HepG2 (cell line): Measurements from ENCODE around the gene LRRN4CL. TPM values are rescaled to one million over a fixed set of nuclear protein-coding genes. Genes with fewer than 3 reads are reported as not detected.

ENCODE experiments used
- AKAP8 ChIP-seq: sonication (generic); formaldehyde crosslinking; IDR thresholded peaks from 2 replicates; pipeline ENCODE4 v1.5.1; 2020; ENCODE audit warnings: mild to moderate bottlenecking, missing genetic modification reagents
- BCL6 ChIP-seq: IDR thresholded peaks from 2 replicates; pipeline ENCODE4 v1.6.1; 2016; ENCODE audit warnings: missing genetic modification reagents, missing compliant biosample characterization
- DDIT3 ChIP-seq: sonication (generic); formaldehyde crosslinking; IDR thresholded peaks from 2 replicates; pipeline ENCODE4 v1.4.0; 2020; ENCODE audit warnings: mild to moderate bottlenecking, missing genetic modification reagents
- GMEB1 ChIP-seq: sonication (generic); formaldehyde crosslinking; IDR thresholded peaks from 2 replicates; pipeline ENCODE4 v1.5.1; 2020; ENCODE audit warnings: missing genetic modification reagents, mild to moderate bottlenecking, borderline replicate concordance
- HDAC1 ChIP-seq: sonication (generic); formaldehyde crosslinking; IDR thresholded peaks from 2 replicates; pipeline ENCODE4 v1.5.1; 2020; ENCODE audit warnings: mild to moderate bottlenecking, missing genetic modification reagents
- IKZF4 ChIP-seq: sonication (generic); formaldehyde crosslinking; IDR thresholded peaks from 2 replicates; pipeline ENCODE4 v1.5.1; 2020; ENCODE audit warnings: borderline replicate concordance, mild to moderate bottlenecking, low read depth, missing genetic modification reagents; ENCODE audit errors: not compliant biosample characterization
- KLF15 ChIP-seq: sonication (generic); formaldehyde crosslinking; IDR thresholded peaks from 2 replicates; pipeline ENCODE4 v1.8.1; 2023; ENCODE audit warnings: borderline replicate concordance, mild to moderate bottlenecking, inconsistent platforms, missing genetic modification reagents, mixed read lengths
- NONO ChIP-seq, 2 experiments: fragments of 450-650 bp in 1 of 2; sonication (generic) in 1 of 2; formaldehyde crosslinking in 1 of 2; IDR thresholded peaks in 1 of 2; conservative IDR thresholded peaks in 1 of 2; 2 replicates each; pipeline versions ENCODE4 v1.6.1 to v1.8.0; 2017 to 2022; ENCODE audit warnings: mild to moderate bottlenecking in 1 of 2, missing genetic modification reagents in 1 of 2, moderate library complexity in 1 of 2
- POGZ ChIP-seq: sonication (generic); formaldehyde crosslinking; IDR thresholded peaks from 2 replicates; pipeline ENCODE4 v1.4.0; 2020; ENCODE audit warnings: mild to moderate bottlenecking, missing genetic modification reagents
- RBM22 ChIP-seq: fragments of 200-400 bp; formaldehyde crosslinking; optimal IDR thresholded peaks from 2 replicates; pipeline ENCODE3; 2017; ENCODE audit warnings: mild to moderate bottlenecking, low read length, moderate library complexity
- SOX6 ChIP-seq, 2 experiments: fragments of 450-650 bp in 1 of 2; sonication (generic) in 1 of 2; formaldehyde crosslinking in 1 of 2; IDR thresholded peaks; 2 replicates each; pipeline versions ENCODE4 v1.4.0 to v1.6.1; 2017 to 2020; ENCODE audit warnings: antibody characterized with exemption in 1 of 2, mild to moderate bottlenecking in 1 of 2, missing genetic modification reagents in 1 of 2
- SRSF1 ChIP-seq: fragments of 200-400 bp; formaldehyde crosslinking; optimal IDR thresholded peaks from 2 replicates; pipeline ENCODE3; 2017; ENCODE audit warnings: mild to moderate bottlenecking, low read depth, low read length, moderate library complexity
- STAG1 ChIP-seq: sonication (generic); formaldehyde crosslinking; IDR thresholded peaks from 2 replicates; pipeline ENCODE4 v1.4.0; 2020; ENCODE audit warnings: missing genetic modification reagents
- ZBTB26 ChIP-seq: IDR thresholded peaks from 2 replicates; pipeline ENCODE4 v1.6.1; 2016; ENCODE audit warnings: missing compliant biosample characterization, missing genetic modification reagents, borderline replicate concordance
- ZBTB38 ChIP-seq: sonication (generic); formaldehyde crosslinking; IDR thresholded peaks from 2 replicates; pipeline ENCODE4 v1.5.1; 2020; ENCODE audit warnings: mild to moderate bottlenecking, missing genetic modification reagents
- ZNF260 ChIP-seq: sonication (generic); formaldehyde crosslinking; IDR thresholded peaks from 2 replicates; pipeline ENCODE4 v1.4.0; 2020; ENCODE audit warnings: missing genetic modification reagents, low read depth, mild to moderate bottlenecking, borderline replicate concordance
- ZNF263 ChIP-seq: sonication (generic); formaldehyde crosslinking; IDR thresholded peaks from 2 replicates; pipeline ENCODE4 v1.4.0; 2020; ENCODE audit warnings: missing genetic modification reagents
- ZNF605 ChIP-seq: sonication (generic); formaldehyde crosslinking; IDR thresholded peaks from 2 replicates; pipeline ENCODE4 v1.8.0; 2022; ENCODE audit warnings: mild to moderate bottlenecking, missing genetic modification reagents
- ZNF883 ChIP-seq: sonication (generic); formaldehyde crosslinking; IDR thresholded peaks from 2 replicates; pipeline ENCODE4 v1.5.1; 2020; ENCODE audit warnings: mild to moderate bottlenecking, missing genetic modification reagents; ENCODE audit errors: not compliant biosample characterization
- ZUFSP ChIP-seq: sonication (generic); formaldehyde crosslinking; IDR thresholded peaks from 2 replicates; pipeline ENCODE4 v1.9.0; 2021; ENCODE audit warnings: missing genetic modification reagents, mild to moderate bottlenecking, borderline replicate concordance
- polyA plus RNA-seq, 8 experiments: library from polyadenylated mRNA; depleted of rRNA in 3 of 8; stranded (reverse) in 7 of 8; unstranded in 1 of 8; fragments of >200 nt; fragmentation: Illumina TruSeq in 4 of 8; extraction: Trizol in 4 of 8; gene quantifications; 2 replicates each; pipeline versions ENCODE4 v1.2.1 to v1.2.3, GENCODE V29; 2011 to 2016; ENCODE audit warnings: low read depth in 4 of 8, missing spikeins in 1 of 8, mixed read lengths in 1 of 8; ENCODE audit not compliant: insufficient read depth in 1 of 8
- total RNA-seq, 5 experiments: library from RNA; depleted of rRNA; stranded (reverse); fragments of >200 nt; fragmentation: Illumina TruSeq; extraction: Trizol; gene quantifications; 2 replicates each; pipeline ENCODE4 v1.2.3, GENCODE V29; 2016; ENCODE audit warnings: low read depth in 1 of 5

Gene LRRN4CL
- total and polyA plus RNA-seq, 2 of the 13 experiments (the other 11 are each of a cell fraction or from before 2014, with no cell fraction given) = 0.11 TPM; not detected in 1

GRCh38 chr11:62705880-62706849 lies 16.8 kb upstream of the LRRN4CL start (continued):
- TF ChIP-seq AKAP8 (CRISPR knock-in tag) = peak; percentile 72; the same call in 1 of the 2 replicates
- no peak for TF ChIP-seq SOX6 (IDR thresholded peaks at IDR 0.05)
- peak; percentile 39 for TF ChIP-seq SOX6 (CRISPR knock-in tag; IDR thresholded peaks at IDR 0.05)
- peak; percentile 49 for TF ChIP-seq IKZF4 (CRISPR knock-in tag)
- no peak for TF ChIP-seq ZUFSP
- peak; percentile 64; the same call in 1 of the 2 replicates for TF ChIP-seq GMEB1 (CRISPR knock-in tag)
- TF ChIP-seq STAG1 (CRISPR knock-in tag) = no peak
- TF ChIP-seq ZBTB26 (CRISPR knock-in tag) = 0 out of 2 replicates have a peak, but pooled peaks have one; percentile 12
- no peak for TF ChIP-seq ZNF263 (CRISPR knock-in tag)
- no peak for TF ChIP-seq KLF15 (CRISPR knock-in tag)
- peak; percentile 67 for TF ChIP-seq ZNF883 (CRISPR knock-in tag)
- TF ChIP-seq ZNF260 (CRISPR knock-in tag) = no peak
- peak; percentile 22; the same call in 1 of the 2 replicates for TF ChIP-seq ZBTB38 (CRISPR knock-in tag)
- peak; percentile 99 for TF ChIP-seq RBM22
- TF ChIP-seq ZNF605 (CRISPR knock-in tag) = peak; percentile 80
- TF ChIP-seq DDIT3 (CRISPR knock-in tag) = no peak
- TF ChIP-seq SRSF1 = peak; percentile 93
- 0 out of 2 replicates have a peak, but pooled peaks have one; percentile 31 for TF ChIP-seq BCL6 (CRISPR knock-in tag)
- peak; percentile 39; the same call in 1 of the 2 replicates for TF ChIP-seq POGZ (CRISPR knock-in tag)
- TF ChIP-seq NONO (IDR thresholded peaks at IDR 0.05) = no peak
- peak; percentile 76; the same call in 1 of the 2 replicates for TF ChIP-seq NONO (CRISPR knock-in tag; conservative IDR thresholded peaks at IDR 0.05)
- TF ChIP-seq HDAC1 (CRISPR knock-in tag) = peak; percentile 54
